Activated naive CD4-positive, alpha-beta T cell treated with Interleukin-2 at 50 U/mL for 16 hours (primary cell): Measurements from ENCODE around the gene CXCL17.
"Not testable (repeated sequence)": the region's sequence is repeated elsewhere in the genome, so short reads cannot be mapped to it uniquely, and the experiment has no call there.

Experiments used
- DNase-seq: peaks from one replicate; pipeline ENCODE4 v3.0.0-alpha.2; 2020

The CXCL17 gene, protein sequence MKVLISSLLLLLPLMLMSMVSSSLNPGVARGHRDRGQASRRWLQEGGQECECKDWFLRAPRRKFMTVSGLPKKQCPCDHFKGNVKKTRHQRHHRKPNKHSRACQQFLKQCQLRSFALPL

DNA sequence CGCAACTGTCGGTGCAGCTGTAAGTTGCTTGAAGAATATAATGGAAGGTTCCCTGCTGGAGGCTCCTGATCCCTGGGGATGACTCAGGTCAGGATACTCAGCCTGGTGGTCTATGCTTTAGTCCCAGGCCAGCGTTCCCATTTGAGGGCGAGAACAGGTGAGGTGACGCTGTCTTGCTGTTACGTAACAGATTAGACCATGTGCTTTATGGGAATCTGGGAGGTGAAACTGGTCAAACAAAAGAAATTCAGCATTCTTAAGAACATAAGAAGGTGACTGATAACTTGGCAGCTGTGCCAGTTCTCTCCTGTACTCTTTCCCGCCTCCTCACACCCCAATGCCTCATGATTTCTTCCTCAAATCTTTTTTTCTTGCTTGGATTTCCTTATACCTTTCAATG, at the start of gene CXCL17:
Gene CXCL17, minus strand, starts transcription at position 114 of the 400 bp plus-strand sequence. CDS start 114 bp downstream, outside the sequence.
- no peak for DNase-seq

DNA sequence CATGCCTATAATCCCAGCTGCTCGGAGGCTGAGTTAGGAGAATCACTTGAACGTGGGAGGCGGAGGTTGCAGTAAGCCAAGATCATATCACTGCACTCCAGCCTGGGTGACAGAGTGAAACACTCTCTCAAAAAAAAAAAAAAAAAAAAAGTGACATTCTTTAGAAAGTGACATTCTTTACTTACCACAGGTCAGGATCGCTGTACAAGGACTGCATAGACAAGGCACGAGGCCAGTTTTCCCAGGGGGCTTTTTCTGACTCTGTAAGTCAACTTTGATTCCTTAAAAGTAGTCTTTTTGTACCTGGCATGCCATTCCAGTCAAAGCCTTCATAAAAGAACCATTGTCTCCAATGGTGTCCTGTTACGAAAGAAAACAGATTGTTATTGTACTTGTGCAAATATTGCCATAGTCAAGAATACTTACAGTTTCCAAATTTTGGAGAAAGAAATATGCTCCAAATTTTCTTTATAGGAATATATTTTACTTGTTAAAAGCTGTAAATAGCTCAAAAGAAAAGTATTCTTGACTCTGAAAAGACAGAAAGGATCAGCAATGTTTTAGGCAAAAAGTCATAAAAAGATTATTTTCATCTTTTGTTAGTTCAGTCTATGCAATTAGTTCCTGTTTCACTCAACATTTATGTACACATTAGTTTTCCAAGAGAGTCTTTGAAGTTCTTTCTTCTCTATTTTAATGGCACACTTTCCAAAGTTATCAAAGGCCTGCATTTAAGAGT, 46.2 kb upstream of the CXCL17 start:
- no peak for DNase-seq

DNA sequence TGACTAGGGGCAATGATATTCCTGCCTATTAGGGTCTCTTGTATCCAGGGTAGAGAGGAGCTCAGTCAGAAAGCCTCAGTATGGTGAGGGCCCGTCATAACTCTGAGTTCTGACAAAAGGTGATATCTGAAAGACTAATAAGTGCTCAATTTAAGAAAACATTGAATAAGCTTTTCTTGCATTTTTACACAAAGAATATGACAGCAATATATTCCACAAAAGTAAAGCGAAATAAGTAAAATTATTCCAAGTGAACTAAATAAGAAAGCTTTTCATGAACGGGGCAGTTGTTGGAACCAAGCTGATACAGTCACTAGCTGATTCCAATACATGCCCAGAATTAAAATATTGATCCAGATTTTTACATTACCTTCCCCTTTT, 45.0 kb upstream of the CXCL17 start:
- DNase-seq = no peak

DNA sequence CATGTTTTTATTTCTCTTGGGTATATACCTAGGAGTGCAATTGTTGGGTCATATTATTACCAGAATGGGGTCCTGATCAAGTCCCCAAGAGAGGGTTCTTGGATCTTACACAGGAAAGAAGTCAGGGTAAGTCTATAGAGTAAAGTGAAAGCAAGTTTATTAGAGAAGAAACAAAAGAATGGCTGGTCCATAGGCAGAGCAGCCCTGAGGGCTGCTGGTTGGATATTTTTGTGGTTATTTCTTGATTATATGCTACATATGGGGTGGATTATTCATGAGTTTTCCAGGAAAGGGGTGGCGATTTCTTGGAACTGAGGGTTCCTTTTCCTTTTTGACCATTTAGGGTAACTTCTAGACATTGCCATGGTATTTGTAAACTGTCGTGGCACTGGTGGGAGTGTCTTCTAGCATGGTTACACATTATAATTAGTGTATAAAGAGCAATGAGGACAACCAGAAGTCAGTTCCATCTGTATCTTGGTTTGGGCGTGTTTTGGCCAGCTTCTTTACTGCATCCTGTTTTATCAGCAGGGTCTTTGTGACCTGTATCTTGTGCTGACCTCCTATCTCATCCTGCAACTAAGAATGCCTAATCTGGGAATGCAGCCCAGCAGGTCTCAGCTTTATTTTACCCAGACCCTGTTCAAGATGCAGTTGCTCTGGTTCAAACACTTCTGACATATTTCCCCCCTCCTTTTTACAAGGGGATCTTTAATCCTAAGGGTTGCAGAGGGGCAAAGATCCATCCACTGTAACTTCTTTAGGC, 44.5 kb upstream of the CXCL17 start:
- DNase-seq = no peak

DNA sequence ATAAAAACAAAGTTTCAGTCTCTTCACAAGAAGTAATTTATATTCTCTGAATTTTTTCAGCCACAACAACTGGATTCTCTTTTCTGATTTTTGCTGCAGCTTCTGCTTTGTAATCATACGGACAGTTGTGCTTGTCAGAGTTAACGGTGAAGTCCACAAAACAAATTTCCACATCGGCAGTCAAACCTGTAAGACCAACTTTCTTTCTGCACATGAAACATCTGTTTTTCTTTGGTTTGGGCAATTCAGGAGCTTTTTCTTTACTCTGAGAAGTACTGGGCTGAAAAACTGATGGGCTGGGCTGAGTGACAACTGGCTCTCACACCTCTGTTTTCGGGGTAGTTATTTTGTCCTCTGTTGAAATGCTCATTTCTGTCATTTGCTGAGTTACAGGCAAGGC, 42.3 kb upstream of the CXCL17 start:
- not testable (repeated sequence) for DNase-seq

DNA sequence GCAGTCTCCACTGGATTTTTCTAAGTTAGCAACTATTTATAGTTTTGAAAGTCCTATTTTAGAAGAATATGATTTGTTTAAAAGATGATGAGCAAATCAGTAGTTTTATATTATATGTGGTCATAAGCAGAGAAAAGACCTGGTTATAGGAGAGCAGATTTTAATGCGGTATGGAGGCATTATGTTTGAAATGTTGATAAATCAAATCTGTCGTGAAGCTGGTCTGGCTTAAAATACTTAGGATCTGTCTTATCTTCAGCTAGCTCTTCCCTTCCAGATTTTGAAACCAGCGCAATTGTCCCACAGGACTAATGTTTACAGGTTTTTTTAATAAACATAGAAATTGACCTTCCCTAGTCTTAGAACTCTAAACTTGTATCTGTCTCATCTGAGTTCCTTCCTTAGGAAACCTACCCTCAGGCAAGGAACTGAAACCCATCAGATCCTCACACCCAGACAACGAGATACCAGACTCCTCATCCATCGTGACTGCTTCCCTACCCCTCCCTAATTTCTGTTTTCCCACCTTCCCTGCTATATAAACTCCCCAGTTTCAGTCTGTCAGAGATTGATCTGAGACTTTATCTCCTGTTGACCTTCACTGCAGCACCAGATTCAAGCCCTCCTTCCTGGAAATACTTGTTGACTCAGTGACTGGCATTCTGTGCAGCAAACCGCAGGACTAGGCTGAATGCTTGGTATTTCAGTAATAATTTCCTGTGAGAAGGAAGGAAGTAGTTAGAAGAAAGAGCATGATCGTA, 37.8 kb upstream of the CXCL17 start:
- peak; percentile 9 for DNase-seq

DNA sequence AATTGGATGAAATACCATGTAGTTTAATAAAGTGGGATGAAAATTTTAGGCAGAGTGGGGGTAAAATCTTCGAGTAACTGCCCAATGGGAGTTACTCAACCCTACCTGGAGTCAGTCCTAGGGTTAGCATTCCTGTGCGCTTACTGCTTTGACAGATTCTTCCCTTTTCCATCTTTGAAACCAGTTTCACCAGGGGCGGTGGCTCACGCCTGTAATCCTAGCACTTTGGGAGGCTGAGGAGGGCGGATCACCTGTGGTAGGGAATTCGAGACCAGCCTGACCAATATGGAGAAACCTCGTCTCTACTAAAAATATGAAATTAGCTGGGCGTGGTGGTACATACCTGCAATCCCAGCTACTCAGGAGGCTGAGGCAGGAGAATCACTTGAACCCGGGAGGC, 37.0 kb upstream of the CXCL17 start:
- no peak for DNase-seq

DNA sequence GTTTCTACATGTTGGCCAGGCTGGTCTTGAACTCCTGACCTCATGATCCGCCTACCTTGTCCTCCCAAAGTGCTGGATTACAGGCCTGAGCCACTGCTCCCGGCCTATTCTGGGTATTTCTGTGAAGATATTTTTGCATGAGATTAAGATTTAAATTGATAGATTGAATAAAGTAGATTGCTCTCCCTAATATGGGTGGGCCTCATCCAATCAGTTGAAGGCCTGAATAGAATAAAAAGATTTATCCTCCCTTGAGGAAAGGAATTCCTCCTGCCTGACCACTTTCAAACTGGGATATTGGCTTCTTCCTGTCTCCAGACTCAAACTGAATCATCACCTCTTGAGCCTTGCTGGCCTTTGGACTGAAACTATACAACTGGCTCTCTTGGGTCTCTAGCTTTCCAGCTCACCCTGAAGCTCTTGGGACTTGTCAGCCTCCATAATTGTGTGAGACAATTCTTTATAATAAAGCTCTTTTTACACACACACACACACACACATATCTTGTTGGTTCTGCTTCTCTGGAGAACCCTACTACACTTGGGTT, 36.1 kb upstream of the CXCL17 start:
- no peak for DNase-seq

DNA sequence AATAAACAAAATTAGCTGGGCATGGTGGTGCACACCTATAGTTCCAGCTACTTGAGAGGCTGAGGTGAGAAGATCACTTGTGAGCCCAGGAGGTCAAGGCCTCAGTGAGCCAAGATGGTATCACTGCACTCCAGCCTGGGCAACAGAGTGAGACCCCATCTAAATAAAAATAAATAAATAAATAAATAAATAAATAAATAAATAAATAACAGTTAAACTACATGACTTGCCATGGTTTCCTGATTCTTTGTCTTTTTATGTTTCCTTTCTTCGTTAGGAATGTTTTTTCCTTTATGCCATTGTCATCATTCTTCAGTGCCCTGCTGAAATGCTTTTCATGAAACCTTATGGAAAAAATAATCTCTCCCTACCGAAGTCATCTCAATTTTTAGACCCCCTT, 35.2 kb upstream of the CXCL17 start:
- no peak for DNase-seq

DNA sequence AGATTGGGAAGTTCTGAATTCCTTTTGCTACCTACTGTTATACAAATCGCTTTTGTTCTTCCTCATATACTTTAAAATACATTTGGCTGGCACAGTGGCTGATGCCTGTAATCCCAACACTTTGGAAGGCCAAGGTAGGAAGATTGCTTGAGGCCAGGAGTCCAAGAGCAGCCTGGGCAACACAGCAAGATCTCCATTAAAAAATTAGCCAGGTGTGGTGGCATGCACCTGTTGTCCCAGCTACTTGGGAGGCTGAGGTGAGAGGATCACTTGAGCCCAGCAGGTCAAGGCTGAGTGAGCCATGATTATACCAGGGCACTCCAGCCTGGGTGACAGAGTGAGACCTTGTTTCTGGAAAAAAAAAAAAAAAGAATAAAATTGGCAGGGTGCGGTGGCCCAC, 34.4 kb upstream of the CXCL17 start:
- DNase-seq = no peak

DNA sequence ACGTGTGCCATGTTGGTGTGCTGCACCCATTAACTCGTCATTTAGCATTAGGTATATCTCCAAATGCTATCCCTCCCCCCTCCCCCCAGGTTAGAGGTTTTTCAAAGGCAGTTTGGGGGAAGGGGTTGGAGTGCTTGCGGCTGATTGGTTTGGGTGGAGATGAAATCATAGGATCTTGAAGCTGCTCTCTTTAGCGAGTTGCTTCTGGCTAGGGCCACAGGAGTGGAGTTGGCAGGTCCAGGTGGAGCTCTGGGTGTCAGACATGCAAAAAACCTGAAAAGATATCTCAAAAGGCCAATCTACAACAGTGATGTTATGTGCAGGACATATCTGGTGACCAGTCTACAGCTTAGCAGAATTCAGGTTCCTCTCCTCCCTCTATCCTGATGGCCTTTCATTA, 32.6 kb upstream of the CXCL17 start:
- no peak for DNase-seq

DNA sequence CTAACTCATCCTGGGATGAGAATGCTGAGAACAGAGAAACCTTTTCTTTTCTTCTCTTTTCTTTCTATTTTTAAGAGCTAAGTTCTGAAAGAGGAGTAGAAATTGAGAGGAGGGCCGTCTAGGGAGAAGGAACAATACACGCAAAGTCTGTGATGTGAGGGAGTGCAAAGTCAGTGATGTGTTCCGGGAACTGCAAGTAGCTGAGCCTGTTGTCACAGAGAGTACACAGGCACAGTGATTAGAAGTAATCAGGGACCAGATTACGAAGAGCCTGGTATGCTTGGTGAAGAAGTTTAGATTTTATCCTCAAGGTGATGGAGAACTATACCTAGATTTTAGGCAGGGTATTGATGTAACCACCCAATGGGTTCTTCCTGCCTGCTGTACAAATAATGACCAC, 32.0 kb upstream of the CXCL17 start:
- DNase-seq = no peak

DNA sequence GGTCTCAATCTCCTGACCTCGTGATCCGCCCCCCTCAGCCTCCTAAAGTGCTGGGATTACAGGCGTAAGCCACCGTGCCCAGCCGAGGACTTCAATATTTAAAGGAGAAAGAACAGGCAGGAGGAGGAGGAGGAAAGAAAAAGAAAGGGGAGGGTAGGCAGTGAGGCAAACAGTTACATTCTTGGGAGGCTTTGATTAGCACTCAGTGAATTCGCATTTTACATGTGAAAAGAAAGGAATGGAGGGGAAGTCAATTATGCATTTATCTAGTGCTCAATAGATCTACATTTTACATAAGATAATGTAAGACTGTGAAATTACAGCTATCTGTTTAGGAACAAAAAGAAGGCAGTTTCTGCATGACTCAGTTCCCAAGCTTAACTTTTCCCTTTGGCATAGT, 30.9 kb upstream of the CXCL17 start:
- no peak for DNase-seq

DNA sequence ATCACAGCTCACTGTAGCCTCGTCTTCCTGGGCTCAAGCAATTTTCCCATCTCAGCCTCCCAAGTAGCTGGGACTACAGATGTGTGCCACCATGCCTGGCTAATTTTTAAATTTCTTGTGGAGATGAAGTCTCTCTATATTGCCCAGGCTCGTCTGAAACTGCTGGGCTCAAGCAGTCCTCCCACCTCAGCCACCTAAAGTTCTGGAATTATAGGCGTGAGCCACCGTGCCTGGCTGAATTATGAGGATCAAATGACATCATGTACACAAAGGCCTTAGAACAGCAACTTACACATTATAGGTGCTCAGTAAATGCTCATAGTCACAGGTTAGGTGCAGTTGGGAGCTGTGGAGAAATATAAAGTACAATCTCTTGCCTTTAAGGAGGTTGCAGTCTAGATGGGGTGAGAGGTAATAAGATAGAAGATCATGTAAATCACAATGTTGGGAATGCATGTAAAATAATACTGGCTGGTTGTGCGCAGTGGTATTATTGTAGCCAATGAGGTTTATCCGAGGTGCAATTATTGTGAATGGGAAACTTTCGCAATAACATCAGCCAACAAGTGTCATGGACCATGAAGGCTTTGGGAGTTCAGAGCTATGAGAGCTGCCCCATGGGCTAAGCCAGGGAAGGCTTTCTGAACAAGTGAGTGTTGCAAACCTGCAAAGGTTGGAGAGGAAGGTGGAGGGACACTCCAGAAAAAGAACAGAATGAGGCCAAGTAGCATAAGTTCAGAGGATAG, 29.8 kb upstream of the CXCL17 start:
- no peak for DNase-seq

DNA sequence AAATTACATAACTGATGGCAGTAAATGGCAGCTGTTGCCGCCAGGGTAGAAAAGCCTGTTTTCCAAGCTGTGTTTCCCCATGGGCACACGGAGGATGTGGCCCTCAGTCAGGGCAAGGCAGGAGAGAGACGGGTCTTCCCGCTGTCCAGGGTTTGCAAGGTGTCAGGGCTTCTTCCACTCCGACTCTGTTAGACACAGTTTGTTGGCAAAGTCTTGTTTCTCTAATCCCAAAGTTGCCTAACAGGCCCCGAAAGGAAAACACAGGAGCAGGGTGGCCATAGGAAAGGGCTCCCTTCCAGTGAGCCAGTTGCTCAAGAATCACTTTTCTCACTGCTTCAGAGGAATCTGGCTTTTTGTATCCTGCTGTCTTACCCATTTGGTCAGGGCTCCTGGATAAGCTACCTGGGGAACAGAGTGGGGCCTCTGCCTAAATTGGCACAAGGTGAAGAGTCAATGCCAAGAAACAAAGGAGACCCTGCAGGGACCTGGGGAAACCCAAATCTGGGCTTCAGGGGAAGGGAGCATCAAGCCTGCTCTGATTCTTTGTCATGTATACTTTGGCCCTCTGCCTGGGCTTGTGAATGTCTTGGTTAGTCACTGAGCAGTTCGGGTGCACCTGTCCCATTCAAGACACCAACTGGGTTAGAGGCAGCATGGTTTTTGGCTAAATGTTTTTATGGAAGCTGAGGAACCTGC, 29.0 kb upstream of the CXCL17 start:
- DNase-seq = no peak

DNA sequence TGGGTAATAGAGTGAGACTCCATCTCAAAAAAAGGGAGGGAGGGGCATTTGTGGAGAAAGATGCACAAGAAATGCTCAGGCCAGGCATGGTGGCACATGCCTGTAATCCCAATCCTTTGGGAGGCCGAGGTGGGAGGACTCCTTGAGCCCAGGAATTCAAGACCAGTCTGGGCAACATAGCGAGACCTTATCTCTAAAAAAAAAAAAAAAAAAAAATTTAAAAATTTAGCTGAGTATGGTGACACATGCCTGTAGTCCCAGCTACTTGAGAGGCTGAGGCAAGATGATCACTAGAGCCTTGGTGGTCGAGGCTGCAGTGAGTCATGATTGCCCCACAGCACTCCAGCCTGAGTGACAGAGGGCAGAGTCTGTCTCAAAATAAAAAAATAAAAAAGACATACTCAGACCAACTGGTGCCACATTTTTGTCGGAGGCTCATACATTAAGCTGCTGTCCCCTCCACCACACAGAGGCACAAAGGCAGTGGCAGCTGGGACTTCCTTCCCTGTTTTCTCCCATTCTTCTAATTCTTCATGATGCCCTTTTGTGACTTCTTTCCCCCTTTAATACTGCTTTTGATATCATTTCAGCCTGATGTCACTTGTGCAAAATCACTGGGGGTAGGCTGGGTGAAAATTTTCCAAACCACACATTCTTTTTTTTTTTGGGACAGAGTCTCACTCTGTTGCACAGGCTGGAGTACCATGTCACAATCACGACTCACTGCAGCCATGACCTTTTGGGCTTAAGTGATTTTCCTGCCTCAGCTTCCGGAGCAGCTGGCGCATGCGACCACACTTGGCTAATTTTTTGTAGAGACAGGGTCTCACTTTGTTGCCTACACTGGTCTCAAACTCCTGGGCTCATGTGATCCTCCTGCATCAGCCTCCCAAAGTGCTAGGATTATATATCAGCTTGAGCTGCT, 26.8 kb upstream of the CXCL17 start:
- no peak for DNase-seq

DNA sequence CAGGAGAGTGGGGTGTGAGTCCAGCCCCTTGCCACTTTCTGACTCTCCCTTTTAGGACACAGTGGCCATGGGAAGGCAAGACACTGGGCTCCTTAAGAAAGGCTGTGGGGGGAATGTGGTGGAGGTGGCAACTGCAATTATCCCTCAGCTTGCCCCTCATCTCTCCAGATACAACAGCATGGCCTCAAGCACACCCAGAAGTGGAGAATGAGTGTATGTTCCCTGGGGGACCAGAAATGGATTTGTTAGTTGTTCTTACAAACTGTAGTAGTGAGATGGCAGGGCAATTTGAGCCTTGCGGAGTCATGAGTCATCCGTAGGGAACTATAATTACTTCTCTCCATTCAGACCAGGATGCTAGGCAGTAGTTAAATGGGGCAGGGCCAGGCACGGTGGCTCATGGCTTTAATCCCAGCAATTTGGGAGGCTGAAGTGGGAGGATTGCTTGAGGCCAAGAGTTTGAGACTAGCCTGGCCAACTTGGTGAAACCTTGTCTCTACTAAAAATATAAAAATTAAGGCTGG, 25.6 kb upstream of the CXCL17 start:
- DNase-seq = no peak

DNA sequence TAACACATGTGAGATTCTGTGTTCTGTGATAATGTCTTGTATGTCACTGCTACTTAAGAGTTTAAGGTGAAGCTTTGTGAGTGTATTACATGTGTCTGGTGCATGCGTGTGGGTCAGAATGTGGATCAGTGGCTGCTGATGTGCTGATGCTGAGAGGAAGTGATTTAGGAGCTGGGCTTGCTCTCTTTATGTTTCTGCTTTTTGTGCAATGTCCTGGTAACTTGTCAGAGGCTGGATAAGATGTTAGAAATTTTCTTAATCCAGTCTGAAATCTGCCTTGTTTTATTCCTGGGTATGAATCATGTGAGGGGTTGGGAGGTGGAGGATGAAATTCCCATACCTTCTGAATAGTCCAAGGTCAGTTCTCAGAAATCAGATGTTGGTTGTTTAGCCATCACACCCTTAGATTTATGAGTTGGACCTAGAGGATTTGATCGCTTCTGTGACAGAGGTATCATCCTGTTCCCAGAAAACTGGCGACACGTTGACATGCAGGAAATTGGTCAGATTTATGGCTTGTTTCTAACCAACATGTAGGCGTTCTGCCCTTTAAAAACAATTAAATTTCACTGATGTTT, 24.5 kb upstream of the CXCL17 start:
- DNase-seq = no peak

DNA sequence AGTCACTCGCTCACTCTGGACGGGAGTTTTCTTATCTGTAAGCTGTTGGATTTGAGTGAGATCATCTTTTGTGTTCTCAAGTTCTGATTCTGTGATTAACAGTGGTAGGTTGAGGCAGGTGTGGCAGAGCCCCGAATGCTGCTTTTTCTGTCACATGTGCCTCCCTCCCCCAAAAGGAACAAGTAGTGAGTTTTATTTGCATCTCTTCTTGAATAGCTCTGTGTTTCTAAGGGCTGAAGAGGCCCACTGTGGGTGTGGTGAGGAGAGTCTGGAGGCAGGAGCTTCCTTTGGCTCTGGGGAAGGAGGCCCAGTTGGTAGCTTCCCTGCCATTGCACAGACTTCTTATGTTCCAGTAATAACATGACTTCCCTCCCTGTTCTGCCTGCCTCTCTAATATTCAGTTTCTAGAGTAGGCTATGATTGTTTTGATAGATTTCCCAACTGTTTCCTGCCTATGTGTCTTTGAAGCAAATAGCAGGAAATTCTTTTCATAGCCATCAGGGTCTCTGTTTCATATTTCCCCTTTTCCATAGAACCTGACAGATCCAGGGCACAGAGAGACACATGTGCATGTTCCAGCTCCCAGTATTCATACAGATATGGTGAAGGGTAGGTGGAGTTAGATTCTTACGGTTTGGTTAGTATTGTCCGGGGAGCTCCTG, 23.9 kb upstream of the CXCL17 start:
- DNase-seq = no peak
